Adrenal gland (tissue), 5 donors: ENCODE measurements around the gene PQBP1.

Experiments used
- POLR2A ChIP-seq, 2 donors: fragments of 450-650 bp; IDR thresholded peaks; one replicate each; pipeline ENCODE4 v1.6.1; 2017; ENCODE audit warnings: antibody characterized with exemption in 2 of 2, mild to moderate bottlenecking in 2 of 2, moderate library complexity in 1 of 2
- TF ChIP-seq, protein P1 (sequence below), 6 experiments: fragments of 450-650 bp in 4 of 6; fragments of 200-600 bp in 2 of 6; sonication (generic) in 1 of 6; IDR thresholded peaks; 1 replicate in 5 of 6; 2 replicates in 1 of 6; pipeline versions ENCODE4 v1.5.1 to v1.8.0; 2016 to 2021; ENCODE audit warnings: antibody characterized with exemption in 6 of 6, mild to moderate bottlenecking in 2 of 6, moderate library complexity in 1 of 6
- donor health status: DM: no; HTN: no; CAD: no.

- TF ChIP-seq, protein P1, sequence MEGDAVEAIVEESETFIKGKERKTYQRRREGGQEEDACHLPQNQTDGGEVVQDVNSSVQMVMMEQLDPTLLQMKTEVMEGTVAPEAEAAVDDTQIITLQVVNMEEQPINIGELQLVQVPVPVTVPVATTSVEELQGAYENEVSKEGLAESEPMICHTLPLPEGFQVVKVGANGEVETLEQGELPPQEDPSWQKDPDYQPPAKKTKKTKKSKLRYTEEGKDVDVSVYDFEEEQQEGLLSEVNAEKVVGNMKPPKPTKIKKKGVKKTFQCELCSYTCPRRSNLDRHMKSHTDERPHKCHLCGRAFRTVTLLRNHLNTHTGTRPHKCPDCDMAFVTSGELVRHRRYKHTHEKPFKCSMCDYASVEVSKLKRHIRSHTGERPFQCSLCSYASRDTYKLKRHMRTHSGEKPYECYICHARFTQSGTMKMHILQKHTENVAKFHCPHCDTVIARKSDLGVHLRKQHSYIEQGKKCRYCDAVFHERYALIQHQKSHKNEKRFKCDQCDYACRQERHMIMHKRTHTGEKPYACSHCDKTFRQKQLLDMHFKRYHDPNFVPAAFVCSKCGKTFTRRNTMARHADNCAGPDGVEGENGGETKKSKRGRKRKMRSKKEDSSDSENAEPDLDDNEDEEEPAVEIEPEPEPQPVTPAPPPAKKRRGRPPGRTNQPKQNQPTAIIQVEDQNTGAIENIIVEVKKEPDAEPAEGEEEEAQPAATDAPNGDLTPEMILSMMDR (IDR thresholded peaks at IDR 0.05) = no peak
- TF ChIP-seq POLR2A (IDR thresholded peaks at IDR 0.05) = no peak
Observed at GRCh38 chrX:48892896-48893295, 4.8 kb upstream of the PQBP1 start.
